ENCODE measurements around the gene TRAK1. TPM values are rescaled to one million over a fixed set of nuclear protein-coding genes. Genes with fewer than 3 reads are reported as not detected.

Gene TRAK1
- total and polyA plus RNA-seq, 2 of the 4 experiments (the other 2 are of a cell fraction), result 25.6 to 28.1 TPM

DNA sequence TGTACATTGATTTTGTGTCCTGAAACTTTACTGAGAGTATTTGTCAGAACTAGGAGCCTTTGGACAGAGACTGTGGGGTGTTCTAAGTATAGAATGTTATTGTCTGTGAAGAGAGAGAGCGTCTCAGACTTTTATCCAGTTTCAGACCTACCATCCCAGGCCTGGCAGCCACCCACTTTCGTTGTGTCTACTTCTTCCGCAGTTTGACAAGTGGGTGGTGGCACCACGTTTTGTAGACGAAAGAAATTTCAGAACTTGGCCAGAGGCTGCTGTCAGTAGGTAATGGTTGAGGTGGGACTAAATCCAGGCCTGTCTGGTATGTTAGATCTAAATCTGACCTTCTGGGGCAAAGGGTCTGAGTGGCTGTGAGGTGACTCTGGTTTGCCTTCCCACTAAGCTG lies 13.4 kb upstream of the TRAK1 start:
- Histone ChIP-seq H2BK15ac (ENCODE audit: low read depth, low read length) (no peak overlapping the region), H3K4me1 (ENCODE audit: control insufficient read depth, insufficient read depth, low read length) (peaks cover 15% of the 10 kb centered on the region), H2AFZ (replicated peaks; ENCODE audit: low read length, poor library complexity) (no peak overlapping the region), H4K91ac (ENCODE audit: insufficient read depth, low read depth, low read length) (no peak overlapping the region), H3K4me2 (ENCODE audit: low read depth, low read length) (no peak overlapping the region), H3K9ac (ENCODE audit: low read depth, low read length) (no peak overlapping the region), H2AK5ac (ENCODE audit: low read depth, low read length) (0 out of 2 replicates have a peak overlapping the region, but pooled peaks have one; percentile 52), H3K27me3 (ENCODE audit: control insufficient read depth, insufficient read depth, low read length) (no peaks in the 10 kb centered on the region), H3K4me3 (ENCODE audit: insufficient read depth, low read depth, low read length) (no peak overlapping the region), H3K4ac (ENCODE audit: low read depth, low read length) (no peak overlapping the region), H3K56ac (ENCODE audit: extremely low read depth, insufficient read depth, low read length) (no peak overlapping the region), H3K18ac (ENCODE audit: low read depth, low read length) (no peak overlapping the region), H2AK9ac (replicated peaks; ENCODE audit: low read depth, low read length, poor library complexity) (no peak overlapping the region), H3K79me1 (ENCODE audit: low read depth in 1 of 2, low read length in 2 of 2) (peaks cover 27 to 64% of the 10 kb centered on the region in 2 experiments), H2BK20ac (ENCODE audit: low read depth, low read length) (no peak overlapping the region), H2BK120ac (ENCODE audit: low read depth, low read length) (no peak overlapping the region), H4K5ac (ENCODE audit: low read depth, low read length) (no peak overlapping the region), H3K36me3 (ENCODE audit: control insufficient read depth, insufficient read depth, low read length) (no peaks in the 10 kb centered on the region), H4K20me1 (ENCODE audit: insufficient read depth, low read length) (peaks cover 19% of the 10 kb centered on the region; the same call in 1 of the 2 replicates), H3K9me3 (ENCODE audit: control insufficient read depth, insufficient read depth, low read length) (no peaks in the 10 kb centered on the region), H3K27ac (ENCODE audit: insufficient read depth, low read length) (no peak overlapping the region), H4K8ac (ENCODE audit: low read depth in 2 of 2, low read length in 2 of 2) (no peak overlapping the region), H2BK5ac (ENCODE audit: low read depth, low read length, poor library complexity, severe bottlenecking) (no peak overlapping the region), H3K9me1 (ENCODE audit: insufficient read depth, low read length) (peaks cover 22% of the 10 kb centered on the region), H3K23ac (ENCODE audit: low read depth, low read length) (no peak overlapping the region), H3K14ac (replicated peaks; ENCODE audit: low read depth, low read length) (no peak overlapping the region)
- intact Hi-C loops (cut with micrococcal nuclease), result no loop called here
- no TSS peak for BruUV-seq (replicated peaks)
- POLR2A ChIA-PET (ENCODE audit: unreplicated experiment), result no interaction called here
- TF ChIP-seq CEBPB (IDR thresholded peaks at IDR 0.05; ENCODE audit: low read depth, low read length) (no peak), FOS (IDR thresholded peaks at IDR 0.05; ENCODE audit: low read depth, low read length) (no peak), MXI1 (IDR thresholded peaks at IDR 0.05; ENCODE audit: borderline replicate concordance, low read depth, low read length) (no peak), CHD1 (IDR thresholded peaks at IDR 0.05; ENCODE audit: low read depth, low read length) (no peak), RFX5 (IDR thresholded peaks at IDR 0.05; ENCODE audit: low read depth, low read length) (no peak), MAZ (IDR thresholded peaks at IDR 0.05; ENCODE audit: borderline replicate concordance, low read depth, low read length) (no peak), NFE2L2 (IDR thresholded peaks at IDR 0.05; ENCODE audit: low read depth, low read length) (no peak), SMC3 (IDR thresholded peaks at IDR 0.05; ENCODE audit: low read depth, low read length) (no peak), MAFK (IDR thresholded peaks at IDR 0.05; ENCODE audit: low read depth, low read length) (no peak), POLR2A (IDR thresholded peaks at IDR 0.05; ENCODE audit: low read depth, low read length) (no peak), RCOR1 (IDR thresholded peaks at IDR 0.05; ENCODE audit: insufficient replicate concordance, low read length) (no peak), BHLHE40 (IDR thresholded peaks at IDR 0.05; ENCODE audit: low read depth, low read length) (no peak), RAD21 (IDR thresholded peaks at IDR 0.05; ENCODE audit: low read length) (no peak)
- TF ChIP-seq, protein P1, sequence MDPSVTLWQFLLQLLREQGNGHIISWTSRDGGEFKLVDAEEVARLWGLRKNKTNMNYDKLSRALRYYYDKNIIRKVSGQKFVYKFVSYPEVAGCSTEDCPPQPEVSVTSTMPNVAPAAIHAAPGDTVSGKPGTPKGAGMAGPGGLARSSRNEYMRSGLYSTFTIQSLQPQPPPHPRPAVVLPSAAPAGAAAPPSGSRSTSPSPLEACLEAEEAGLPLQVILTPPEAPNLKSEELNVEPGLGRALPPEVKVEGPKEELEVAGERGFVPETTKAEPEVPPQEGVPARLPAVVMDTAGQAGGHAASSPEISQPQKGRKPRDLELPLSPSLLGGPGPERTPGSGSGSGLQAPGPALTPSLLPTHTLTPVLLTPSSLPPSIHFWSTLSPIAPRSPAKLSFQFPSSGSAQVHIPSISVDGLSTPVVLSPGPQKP (IDR thresholded peaks at IDR 0.05; ENCODE audit: borderline replicate concordance, low read depth, low read length), result no peak
- TF ChIP-seq, protein P2, sequence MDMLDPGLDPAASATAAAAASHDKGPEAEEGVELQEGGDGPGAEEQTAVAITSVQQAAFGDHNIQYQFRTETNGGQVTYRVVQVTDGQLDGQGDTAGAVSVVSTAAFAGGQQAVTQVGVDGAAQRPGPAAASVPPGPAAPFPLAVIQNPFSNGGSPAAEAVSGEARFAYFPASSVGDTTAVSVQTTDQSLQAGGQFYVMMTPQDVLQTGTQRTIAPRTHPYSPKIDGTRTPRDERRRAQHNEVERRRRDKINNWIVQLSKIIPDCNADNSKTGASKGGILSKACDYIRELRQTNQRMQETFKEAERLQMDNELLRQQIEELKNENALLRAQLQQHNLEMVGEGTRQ (IDR thresholded peaks at IDR 0.05; ENCODE audit: low read depth, low read length), result no peak
- TF ChIP-seq, protein P3, sequence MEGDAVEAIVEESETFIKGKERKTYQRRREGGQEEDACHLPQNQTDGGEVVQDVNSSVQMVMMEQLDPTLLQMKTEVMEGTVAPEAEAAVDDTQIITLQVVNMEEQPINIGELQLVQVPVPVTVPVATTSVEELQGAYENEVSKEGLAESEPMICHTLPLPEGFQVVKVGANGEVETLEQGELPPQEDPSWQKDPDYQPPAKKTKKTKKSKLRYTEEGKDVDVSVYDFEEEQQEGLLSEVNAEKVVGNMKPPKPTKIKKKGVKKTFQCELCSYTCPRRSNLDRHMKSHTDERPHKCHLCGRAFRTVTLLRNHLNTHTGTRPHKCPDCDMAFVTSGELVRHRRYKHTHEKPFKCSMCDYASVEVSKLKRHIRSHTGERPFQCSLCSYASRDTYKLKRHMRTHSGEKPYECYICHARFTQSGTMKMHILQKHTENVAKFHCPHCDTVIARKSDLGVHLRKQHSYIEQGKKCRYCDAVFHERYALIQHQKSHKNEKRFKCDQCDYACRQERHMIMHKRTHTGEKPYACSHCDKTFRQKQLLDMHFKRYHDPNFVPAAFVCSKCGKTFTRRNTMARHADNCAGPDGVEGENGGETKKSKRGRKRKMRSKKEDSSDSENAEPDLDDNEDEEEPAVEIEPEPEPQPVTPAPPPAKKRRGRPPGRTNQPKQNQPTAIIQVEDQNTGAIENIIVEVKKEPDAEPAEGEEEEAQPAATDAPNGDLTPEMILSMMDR (conservative IDR thresholded peaks at IDR 0.05; ENCODE audit: low read depth, low read length), result no peak
- in situ Hi-C loops (cut with MboI; ENCODE audit: low sequenced_read_pairs), result loop anchor here (5.0 kb wide), 1 partner anchor 60 kb away; no protein-coding TSS in a partner anchor
- DNase-seq, result no peak
- dilution Hi-C loops (cut with HindIII; ENCODE audit: low sequenced_read_pairs, unreplicated experiment), result no loop called here
- CTCF ChIA-PET, result no interaction called here
- WGBS, 2 experiments (ENCODE audit: extremely low coverage in 2 of 2, insufficient read length in 1 of 2), result no CpG with 5 or more reads among the region's 5 CpGs
- ATAC-seq (ENCODE audit: low read depth), result no peak
